SKM-1 treated with dmso at 0.1 percent for 144 hours (cell line): ENCODE data around the gene FEN1.

Experiments used
- DNase-seq: peaks from one replicate; lab custom pipeline; 2025; ENCODE audit not compliant: unreplicated experiment; lab: John Stamatoyannopoulos, UW

The FEN1 gene

GRCh38 chr11:61793083-61793828 is 545 bp downstream of the FEN1 start:
- DNase-seq = no peak

DNA sequence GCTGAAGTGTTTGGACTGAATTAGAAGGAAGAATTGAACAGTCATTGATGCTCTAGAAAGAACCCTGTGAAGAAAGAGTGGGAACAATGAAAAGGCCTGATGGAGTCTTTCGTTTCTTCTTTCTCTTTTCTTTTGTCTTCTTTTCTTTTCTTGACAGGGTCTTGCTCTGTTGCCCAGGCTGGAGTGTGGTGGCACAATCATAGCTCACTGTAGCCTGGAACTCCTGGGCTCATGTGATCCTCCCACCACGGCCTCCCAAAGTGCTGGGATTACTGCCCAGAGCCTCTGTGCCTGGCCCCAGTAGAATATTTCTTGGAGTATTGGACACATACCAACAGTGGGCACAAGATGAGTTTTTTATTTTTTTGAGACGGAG is 1.1 kb downstream of the FEN1 start:
- no peak for DNase-seq

DNA sequence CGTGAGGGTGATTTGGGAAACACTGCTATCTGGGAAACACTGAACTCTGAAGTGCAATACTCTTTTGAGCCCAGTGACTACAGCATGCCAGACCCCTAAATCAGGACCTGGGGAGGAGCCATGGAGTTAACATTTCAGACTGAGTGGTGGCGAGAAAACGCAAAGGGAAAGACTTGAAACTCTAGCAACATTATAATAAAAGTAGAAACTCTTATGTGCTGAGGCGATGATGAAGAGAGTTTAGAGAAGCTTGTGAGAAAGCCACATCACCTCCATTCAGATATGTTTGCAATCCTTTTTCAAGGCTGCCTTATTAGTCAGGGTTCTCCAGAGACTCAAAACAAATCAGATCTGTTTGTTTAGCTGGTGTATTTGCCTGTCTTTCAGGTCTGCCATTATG is 1.9 kb downstream of the FEN1 start:
- DNase-seq = no peak

DNA sequence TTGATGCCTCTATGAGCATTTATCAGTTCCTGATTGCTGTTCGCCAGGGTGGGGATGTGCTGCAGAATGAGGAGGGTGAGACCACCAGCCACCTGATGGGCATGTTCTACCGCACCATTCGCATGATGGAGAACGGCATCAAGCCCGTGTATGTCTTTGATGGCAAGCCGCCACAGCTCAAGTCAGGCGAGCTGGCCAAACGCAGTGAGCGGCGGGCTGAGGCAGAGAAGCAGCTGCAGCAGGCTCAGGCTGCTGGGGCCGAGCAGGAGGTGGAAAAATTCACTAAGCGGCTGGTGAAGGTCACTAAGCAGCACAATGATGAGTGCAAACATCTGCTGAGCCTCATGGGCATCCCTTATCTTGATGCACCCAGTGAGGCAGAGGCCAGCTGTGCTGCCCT is 2.7 kb downstream of the FEN1 start:
- DNase-seq = no peak

DNA sequence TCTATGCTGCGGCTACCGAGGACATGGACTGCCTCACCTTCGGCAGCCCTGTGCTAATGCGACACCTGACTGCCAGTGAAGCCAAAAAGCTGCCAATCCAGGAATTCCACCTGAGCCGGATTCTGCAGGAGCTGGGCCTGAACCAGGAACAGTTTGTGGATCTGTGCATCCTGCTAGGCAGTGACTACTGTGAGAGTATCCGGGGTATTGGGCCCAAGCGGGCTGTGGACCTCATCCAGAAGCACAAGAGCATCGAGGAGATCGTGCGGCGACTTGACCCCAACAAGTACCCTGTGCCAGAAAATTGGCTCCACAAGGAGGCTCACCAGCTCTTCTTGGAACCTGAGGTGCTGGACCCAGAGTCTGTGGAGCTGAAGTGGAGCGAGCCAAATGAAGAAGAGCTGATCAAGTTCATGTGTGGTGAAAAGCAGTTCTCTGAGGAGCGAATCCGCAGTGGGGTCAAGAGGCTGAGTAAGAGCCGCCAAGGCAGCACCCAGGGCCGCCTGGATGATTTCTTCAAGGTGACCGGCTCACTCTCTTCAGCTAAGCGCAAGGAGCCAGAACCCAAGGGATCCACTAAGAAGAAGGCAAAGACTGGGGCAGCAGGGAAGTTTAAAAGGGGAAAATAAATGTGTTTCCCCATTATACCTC is 3.3 kb downstream of the FEN1 start:
- DNase-seq = no peak

DNA sequence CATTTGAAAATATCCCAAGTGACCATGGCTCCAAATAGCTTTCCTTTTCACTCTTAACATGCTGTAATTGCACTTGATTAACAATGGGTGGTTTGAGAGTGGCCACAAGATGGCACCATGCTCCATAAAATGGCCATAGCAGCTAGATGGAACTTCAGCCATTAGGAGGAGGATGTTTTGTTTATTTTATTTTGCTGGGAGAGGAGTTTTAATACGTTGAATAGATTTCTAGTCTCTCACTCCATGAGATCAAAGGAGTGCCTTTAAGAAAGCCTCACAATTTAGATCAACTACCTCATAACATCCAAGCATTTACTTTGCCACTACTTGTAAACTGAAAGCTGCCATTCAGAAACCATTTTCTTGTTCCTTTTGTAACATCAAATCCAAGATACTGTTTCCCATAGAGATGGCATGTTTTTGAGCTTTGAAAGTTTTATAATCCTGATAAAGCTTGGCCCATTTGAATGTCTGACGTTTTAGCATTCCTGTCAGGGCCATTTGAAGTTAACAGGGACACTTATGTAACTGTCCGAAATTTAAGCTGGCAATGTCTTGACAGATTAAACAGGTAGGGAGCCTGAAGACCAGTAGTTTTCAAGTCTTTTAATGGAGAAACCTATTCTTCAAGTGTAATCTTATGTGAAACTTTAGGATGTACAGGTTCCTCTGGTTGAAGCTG is 4.7 kb downstream of the FEN1 start:
- peak; percentile 48 for DNase-seq

GRCh38 chr11:61799665-61800284 is 7.1 kb downstream of the FEN1 start:
- DNase-seq = no peak

- no peak for DNase-seq
Measured at GRCh38 chr11:61800331-61801281, 7.9 kb downstream of the FEN1 start.

DNA sequence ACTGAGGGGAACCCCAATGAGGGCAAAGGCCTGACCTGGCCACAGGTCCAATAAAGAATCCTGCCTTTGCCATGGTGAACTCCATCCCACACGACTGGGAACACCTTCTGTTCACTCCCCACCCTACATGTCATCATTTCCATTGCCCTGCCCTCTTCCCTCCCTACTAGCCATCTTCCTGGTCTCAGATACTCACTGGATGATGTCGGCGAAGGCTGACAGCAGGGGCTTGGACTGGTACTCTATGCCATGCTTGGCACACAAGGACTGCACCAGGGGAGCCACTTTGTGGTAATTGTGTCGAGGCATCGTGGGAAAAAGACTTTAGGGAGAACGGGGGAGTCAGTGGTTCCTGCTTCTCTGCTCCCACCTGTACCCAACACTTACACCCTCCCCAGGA is 9.9 kb downstream of the FEN1 start:
- DNase-seq = no peak

DNA sequence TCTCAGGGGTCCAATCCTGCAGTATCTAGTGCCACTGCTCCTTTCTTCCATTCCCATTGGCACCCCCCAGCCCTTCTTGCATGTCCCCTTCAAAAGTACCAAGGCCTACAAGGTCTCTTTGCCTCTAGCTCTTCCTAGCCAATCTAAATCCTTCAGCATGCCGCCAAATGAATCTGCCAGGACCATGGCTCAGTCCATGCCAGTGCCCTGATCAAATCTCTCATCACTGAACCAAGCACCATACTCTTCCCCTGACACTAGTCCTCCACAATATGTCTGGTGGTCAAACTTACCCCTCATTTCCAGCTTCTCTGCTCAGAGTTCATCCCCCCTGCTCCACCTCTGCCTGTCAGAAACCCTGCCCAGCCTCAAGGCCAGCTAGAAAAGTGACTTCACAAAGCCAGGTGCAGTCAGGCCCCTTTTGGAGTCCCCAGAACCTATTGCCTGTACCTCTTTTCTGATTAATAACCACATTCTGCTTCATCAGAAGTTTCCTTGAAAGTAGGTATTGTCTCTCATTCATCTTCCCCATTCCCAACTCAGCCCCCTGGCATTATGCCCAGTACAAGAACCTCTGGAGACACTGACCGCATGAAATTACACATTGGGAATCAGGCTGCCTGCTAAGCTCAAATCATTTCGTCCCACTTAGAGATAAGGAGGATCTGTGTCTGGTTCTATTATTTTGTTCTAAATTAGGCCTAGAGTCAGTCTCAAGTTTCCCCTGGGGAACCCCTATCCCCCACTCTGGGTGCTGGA is 11.4 kb downstream of the FEN1 start:
- no peak for DNase-seq

GRCh38 chr11:61805146-61805545 is 12.4 kb downstream of the FEN1 start:
- DNase-seq = no peak

DNA sequence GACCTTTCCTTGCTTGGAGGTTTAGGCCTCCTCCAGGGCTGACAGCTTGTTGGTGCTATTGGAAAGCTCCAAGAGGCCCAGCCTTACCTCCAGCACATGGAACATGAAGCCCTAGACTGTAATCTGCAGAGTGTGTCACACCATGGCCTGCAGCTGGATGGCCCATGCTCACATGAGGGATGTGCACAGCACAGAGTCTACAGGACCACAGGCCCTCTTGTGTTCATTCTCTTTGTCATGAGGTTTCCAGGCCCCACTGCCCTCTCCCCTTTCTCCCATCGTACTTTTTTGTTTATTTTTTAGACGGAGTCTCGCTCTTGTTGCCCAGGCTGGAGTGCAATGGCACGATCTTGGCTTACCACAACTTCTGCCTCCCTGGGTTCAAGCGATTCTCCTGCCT is 14.1 kb downstream of the FEN1 start:
- DNase-seq = no peak

DNA sequence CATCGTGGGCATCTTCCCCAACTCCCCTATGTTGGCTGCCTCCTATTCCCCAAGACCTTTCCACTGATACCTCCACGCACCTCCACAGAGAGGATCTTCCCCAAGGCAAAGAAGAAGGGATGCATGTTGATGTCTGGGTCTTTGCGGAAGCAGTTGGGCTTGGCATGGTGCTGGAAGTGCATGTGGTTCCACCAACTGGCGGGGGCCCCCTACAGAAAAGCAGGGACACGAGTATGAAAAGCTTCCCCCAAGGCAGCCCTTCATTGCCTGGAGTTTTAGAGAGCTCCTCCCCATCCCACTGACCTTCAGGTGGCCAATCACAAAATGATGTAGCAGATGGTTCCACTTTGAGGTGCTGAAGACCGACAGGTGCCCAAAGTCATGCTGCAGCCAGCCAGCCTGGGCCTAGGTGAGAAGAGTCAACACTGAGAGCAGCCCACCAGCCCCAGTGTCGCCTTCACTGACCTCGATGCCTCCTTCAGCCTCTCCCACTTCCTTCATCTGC is 18.0 kb downstream of the FEN1 start:
- DNase-seq = no peak

DNA sequence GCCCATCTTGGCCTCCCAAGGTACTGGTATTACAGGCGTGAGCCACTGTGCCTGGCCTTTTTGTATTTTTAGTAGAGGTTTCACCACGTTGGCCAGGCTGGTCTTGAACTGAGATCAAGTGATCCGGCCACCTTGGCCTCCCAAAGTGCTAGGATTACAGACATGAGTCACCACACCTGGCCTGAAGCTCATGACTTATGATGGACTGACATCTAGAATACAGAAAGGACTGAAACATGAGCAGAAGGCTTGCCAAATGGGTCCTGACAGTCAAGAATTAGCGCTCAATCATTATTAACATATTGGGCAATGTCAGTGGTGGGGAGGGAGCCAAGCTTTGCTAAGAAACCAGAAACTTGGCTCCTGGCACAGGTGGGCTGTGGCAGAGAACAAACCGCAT is 19.1 kb downstream of the FEN1 start:
- DNase-seq = no peak

DNA sequence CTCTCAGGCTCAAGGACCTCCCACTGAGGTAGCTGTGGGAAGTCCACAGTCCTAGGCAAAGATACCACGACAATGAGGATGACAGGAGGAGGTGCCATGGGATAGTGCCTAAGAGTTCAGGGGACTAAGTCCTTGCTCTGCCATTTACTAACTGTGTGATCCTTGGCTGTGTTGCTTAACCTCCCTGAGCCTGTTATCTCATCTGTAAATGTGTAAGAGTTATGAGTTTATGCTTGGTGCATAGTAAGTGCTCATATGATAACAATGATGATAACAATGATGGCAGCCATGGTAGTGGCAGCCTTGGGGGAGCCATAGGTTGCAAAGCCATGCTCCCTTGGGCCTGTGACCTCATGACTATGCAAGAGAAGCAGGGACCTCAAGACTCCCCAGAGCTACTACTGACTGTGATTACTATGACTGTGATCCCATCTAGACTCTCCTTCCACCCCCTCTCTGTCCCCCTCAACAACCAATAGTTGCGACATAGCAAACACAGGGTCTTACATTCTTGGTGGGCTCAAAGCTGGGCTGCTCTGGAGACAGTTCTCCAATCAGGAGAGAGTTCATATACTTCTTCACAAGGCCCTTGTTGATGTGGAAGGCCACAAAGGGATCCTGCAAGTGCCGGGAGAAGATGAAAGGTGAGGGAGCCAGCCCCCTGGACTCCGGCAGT is 20.2 kb downstream of the FEN1 start:
- DNase-seq = no peak

- no peak for DNase-seq
Measured at GRCh38 chr11:61814247-61814957, 21.7 kb downstream of the FEN1 start.

DNA sequence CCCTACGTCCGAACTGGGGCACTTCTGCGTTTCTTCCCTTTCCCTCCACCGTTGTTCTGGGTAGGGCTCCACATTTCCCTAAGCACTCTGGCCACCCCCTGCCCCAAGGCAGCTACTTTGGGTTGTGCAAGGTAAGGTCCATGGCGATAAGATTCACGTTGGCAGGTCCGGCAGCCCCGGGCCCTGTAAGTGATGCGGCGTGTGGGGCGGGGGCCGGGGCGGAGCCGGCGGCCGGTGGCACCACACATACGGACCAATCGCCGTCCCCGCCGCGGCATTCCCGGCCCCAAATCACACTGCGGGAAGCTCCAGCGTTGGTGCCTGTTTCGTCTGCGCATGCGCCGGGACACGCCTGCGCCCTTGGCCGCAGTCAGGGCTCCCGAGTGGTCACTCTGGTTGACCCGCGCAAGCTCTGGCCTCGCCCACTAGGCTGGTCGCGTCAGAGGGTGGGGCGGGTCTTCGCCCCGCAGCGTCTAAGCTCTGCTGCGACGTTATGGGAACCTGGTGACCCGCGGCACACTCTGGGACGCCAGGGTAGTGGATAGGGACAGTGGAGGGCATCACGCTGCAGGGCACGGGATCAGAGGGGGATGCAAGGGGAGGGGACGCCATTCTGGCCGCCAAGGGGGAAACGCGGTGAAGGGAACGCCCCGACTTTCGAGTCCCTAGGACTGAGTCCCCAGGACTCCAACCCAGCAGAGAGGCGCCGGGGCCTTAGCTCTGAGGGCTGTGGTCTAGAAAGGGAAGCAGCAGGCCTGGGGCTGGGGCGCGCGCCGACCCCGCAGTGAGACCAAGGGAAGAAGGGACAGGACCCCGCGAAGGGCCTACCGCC is 22.5 kb downstream of the FEN1 start:
- DNase-seq = peak; percentile 63
